Measurements from ENCODE around the gene SHOX. TPM values are rescaled to one million over a fixed set of nuclear protein-coding genes. Genes with fewer than 3 reads are reported as not detected.

The SHOX gene
- total and polyA plus RNA-seq, 10 of the 15 experiments (the other 5 are each of a cell fraction or from before 2014, with no cell fraction given) = 0.42 TPM; not detected in 9

DNA sequence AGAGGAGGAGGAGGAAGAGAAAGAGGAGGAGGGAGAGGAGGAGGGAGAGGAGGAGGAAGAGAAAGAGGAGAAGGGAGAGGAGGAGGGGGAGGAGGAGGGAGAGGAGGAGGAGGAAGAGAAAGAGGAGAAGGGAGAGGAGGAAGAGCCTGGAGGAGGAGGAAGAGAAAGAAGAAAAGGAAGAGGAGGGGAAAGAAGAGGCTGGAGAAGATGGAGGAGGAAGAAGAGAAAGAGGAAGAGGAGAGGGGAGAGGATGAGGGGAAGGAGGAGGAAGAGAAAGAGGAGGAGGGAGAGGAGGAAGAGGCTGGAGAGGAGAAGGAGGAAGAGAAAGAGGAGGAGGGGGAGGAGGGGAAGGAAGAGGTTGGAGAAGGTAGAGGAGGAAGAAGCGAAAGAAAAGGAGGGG is 46.0 kb upstream of the SHOX start:
- H4K20me1 ChIP-seq (ENCODE audit: control insufficient read depth, insufficient read depth) = no peaks in the 10 kb centered on the region
- 0% methylated on average over 1 of the region's 1 CpG for WGBS (ENCODE audit: insufficient coverage, insufficient replicate concordance, low lambda C conversion rate, missing lambda C conversion rate)
- ATAC-seq (no peak), DNase-seq (ENCODE audit: low read depth, low spot score) (no peak), FAIRE-seq (no peak)
- no TSS peak for BruUV-seq (replicated peaks)
- in situ Hi-C loops (cut with MboI) = no loop called here
- SMC1A ChIA-PET (ENCODE audit: uncharacterized antibody, unreplicated experiment) = no interaction called here
- intact Hi-C loops (cut with micrococcal nuclease; ENCODE audit: unreplicated experiment) = no loop called here
- no peak overlapping the region for H3K4me2 ChIP-seq (ENCODE audit: control insufficient read depth, insufficient read depth)
- H3K27me3 ChIP-seq (replicated peaks in 1 of 2; ENCODE audit: control insufficient read depth in 2 of 2, insufficient read depth in 2 of 2, low read length in 1 of 2) = no peaks in the 10 kb centered on the region
- H3K4me1 ChIP-seq (ENCODE audit: control insufficient read depth, insufficient read depth, low read length) = no peaks in the 10 kb centered on the region
- H3K27ac ChIP-seq (ENCODE audit: control insufficient read depth, insufficient read depth) = no peak overlapping the region
- H2AFZ ChIP-seq (ENCODE audit: control insufficient read depth, low read depth, low read length) = no peak overlapping the region
- H3K79me2 ChIP-seq (ENCODE audit: control insufficient read depth, insufficient read depth, low read length) = no peaks in the 10 kb centered on the region
- H3K36me3 ChIP-seq (ENCODE audit: control insufficient read depth in 2 of 2, insufficient read depth in 2 of 2, low read length in 1 of 2) = no peaks in the 10 kb centered on the region
- CTCF ChIA-PET = no interaction called here
- no peak overlapping the region for H3K9ac ChIP-seq (ENCODE audit: control insufficient read depth, insufficient read depth, low read length)
- no peaks in the 10 kb centered on the region; the same call in 2 of the 3 replicates for H3K9me3 ChIP-seq (replicated peaks; ENCODE audit: control insufficient read depth, insufficient read depth, low read length)
- POLR2A ChIA-PET = no interaction called here
- H3K4me3 ChIP-seq = no peak overlapping the region
- RAD21 ChIA-PET (ENCODE audit: unreplicated experiment) = no interaction called here
- TF ChIP-seq PAX5 (IDR thresholded peaks at IDR 0.05; ENCODE audit: borderline replicate concordance, low read depth, low read length) = no peak
- TF ChIP-seq, protein P1, sequence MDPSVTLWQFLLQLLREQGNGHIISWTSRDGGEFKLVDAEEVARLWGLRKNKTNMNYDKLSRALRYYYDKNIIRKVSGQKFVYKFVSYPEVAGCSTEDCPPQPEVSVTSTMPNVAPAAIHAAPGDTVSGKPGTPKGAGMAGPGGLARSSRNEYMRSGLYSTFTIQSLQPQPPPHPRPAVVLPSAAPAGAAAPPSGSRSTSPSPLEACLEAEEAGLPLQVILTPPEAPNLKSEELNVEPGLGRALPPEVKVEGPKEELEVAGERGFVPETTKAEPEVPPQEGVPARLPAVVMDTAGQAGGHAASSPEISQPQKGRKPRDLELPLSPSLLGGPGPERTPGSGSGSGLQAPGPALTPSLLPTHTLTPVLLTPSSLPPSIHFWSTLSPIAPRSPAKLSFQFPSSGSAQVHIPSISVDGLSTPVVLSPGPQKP (IDR thresholded peaks at IDR 0.05; ENCODE audit: low read depth, low read length) = no peak
- TF ChIP-seq, protein P2, sequence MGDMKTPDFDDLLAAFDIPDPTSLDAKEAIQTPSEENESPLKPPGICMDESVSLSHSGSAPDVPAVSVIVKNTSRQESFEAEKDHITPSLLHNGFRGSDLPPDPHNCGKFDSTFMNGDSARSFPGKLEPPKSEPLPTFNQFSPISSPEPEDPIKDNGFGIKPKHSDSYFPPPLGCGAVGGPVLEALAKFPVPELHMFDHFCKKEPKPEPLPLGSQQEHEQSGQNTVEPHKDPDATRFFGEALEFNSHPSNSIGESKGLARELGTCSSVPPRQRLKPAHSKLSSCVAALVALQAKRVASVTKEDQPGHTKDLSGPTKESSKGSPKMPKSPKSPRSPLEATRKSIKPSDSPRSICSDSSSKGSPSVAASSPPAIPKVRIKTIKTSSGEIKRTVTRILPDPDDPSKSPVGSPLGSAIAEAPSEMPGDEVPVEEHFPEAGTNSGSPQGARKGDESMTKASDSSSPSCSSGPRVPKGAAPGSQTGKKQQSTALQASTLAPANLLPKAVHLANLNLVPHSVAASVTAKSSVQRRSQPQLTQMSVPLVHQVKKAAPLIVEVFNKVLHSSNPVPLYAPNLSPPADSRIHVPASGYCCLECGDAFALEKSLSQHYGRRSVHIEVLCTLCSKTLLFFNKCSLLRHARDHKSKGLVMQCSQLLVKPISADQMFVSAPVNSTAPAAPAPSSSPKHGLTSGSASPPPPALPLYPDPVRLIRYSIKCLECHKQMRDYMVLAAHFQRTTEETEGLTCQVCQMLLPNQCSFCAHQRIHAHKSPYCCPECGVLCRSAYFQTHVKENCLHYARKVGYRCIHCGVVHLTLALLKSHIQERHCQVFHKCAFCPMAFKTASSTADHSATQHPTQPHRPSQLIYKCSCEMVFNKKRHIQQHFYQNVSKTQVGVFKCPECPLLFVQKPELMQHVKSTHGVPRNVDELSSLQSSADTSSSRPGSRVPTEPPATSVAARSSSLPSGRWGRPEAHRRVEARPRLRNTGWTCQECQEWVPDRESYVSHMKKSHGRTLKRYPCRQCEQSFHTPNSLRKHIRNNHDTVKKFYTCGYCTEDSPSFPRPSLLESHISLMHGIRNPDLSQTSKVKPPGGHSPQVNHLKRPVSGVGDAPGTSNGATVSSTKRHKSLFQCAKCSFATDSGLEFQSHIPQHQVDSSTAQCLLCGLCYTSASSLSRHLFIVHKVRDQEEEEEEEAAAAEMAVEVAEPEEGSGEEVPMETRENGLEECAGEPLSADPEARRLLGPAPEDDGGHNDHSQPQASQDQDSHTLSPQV (IDR thresholded peaks at IDR 0.05) = no peak

All from GM12878 (cell line).